NOMO-1 treated with dmso at 0.1 percent for 144 hours (cell line): ENCODE data around the gene SLC46A2.

Experiments used
- DNase-seq: peaks from one replicate; lab custom pipeline; 2025; ENCODE audit not compliant: unreplicated experiment; lab: John Stamatoyannopoulos, UW

Gene SLC46A2

GRCh38 chr9:112886351-112886750 lies 4.3 kb downstream of the SLC46A2 start:
- DNase-seq: no peak

- DNase-seq: no peak
Observed at GRCh38 chr9:112885324-112885723, 5.4 kb downstream of the SLC46A2 start.

GRCh38 chr9:112884721-112885120 lies 6.0 kb downstream of the SLC46A2 start:
- no peak for DNase-seq

- no peak for DNase-seq
Observed at GRCh38 chr9:112884101-112884500, 6.6 kb downstream of the SLC46A2 start.

- DNase-seq: no peak
Observed at GRCh38 chr9:112881331-112881730, 9.3 kb downstream of the SLC46A2 start.

GRCh38 chr9:112880650-112881049 lies 10.0 kb downstream of the SLC46A2 start:
- DNase-seq: no peak

- no peak for DNase-seq
Observed at GRCh38 chr9:112878752-112879151, 11.9 kb downstream of the SLC46A2 start.

- DNase-seq: no peak
Observed at GRCh38 chr9:112873773-112874405, 16.8 kb downstream of the SLC46A2 start.

- DNase-seq: no peak
Observed at GRCh38 chr9:112872019-112872418, 18.7 kb downstream of the SLC46A2 start.

- DNase-seq: no peak
Observed at GRCh38 chr9:112870556-112870955, 20.1 kb downstream of the SLC46A2 start.

- DNase-seq: no peak
Observed at GRCh38 chr9:112869917-112870316, 20.8 kb downstream of the SLC46A2 start.

GRCh38 chr9:112869041-112869529 lies 21.6 kb downstream of the SLC46A2 start:
- DNase-seq: no peak

GRCh38 chr9:112868461-112868860 lies 22.2 kb downstream of the SLC46A2 start:
- no peak for DNase-seq

- DNase-seq: peak; percentile 46
Observed at GRCh38 chr9:112867275-112867991, 23.2 kb downstream of the SLC46A2 start.

- DNase-seq: no peak
Observed at GRCh38 chr9:112866662-112867274, 23.9 kb downstream of the SLC46A2 start.

- DNase-seq: no peak
Observed at GRCh38 chr9:112864982-112865381, 25.7 kb downstream of the SLC46A2 start.

- no peak for DNase-seq
Observed at GRCh38 chr9:112864403-112864802, 26.3 kb downstream of the SLC46A2 start.

GRCh38 chr9:112863746-112864145 lies 26.9 kb downstream of the SLC46A2 start:
- no peak for DNase-seq

GRCh38 chr9:112863214-112863613 lies 27.5 kb downstream of the SLC46A2 start:
- DNase-seq: peak; percentile 74

GRCh38 chr9:112861638-112862555 lies 28.8 kb downstream of the SLC46A2 start:
- peak; percentile 71 for DNase-seq

GRCh38 chr9:112861155-112861554 lies 29.5 kb downstream of the SLC46A2 start:
- no peak for DNase-seq
